ENCODE data around the gene VKORC1L1. TPM values are rescaled to one million over a fixed set of nuclear protein-coding genes. Genes with fewer than 3 reads are reported as not detected.
"Not testable (repeated sequence)": the region's sequence is repeated elsewhere in the genome, so short reads cannot be mapped to it uniquely, and the experiment has no call there.

The VKORC1L1 gene
- total RNA-seq, 4 donors from 2014 or later, result 5.0 to 11.0 (median 9.4) TPM

GRCh38 chr7:65879292-65880153, 6.6 kb downstream of the VKORC1L1 start:
- H3K27me3 ChIP-seq, H3K4me1 ChIP-seq, H3K36me3 ChIP-seq, H3K4me3 ChIP-seq, H3K27ac ChIP-seq, H3K9me3 ChIP-seq, DNase-seq: not testable (repeated sequence)

GRCh38 chr7:65880242-65880641, 7.4 kb downstream of the VKORC1L1 start:
- H3K4me3 ChIP-seq, DNase-seq, H3K27ac ChIP-seq: not testable (repeated sequence)

GRCh38 chr7:65884983-65885382, 12.1 kb downstream of the VKORC1L1 start:
- H3K4me1 ChIP-seq, H3K4me3 ChIP-seq, H3K27ac ChIP-seq, H3K27me3 ChIP-seq, DNase-seq, H3K36me3 ChIP-seq, H3K9me3 ChIP-seq: not testable (repeated sequence)

More at GRCh38 chr7:65880242-65880641, 7.4 kb downstream of the VKORC1L1 start:
- H3K27me3 ChIP-seq, H3K36me3 ChIP-seq, H3K9me3 ChIP-seq, H3K4me1 ChIP-seq: not testable (repeated sequence)

- H3K27ac ChIP-seq, H3K27me3 ChIP-seq, H3K4me3 ChIP-seq, DNase-seq, H3K36me3 ChIP-seq, H3K9me3 ChIP-seq, H3K4me1 ChIP-seq: not testable (repeated sequence)
These were observed 12.7 kb downstream of the VKORC1L1 start for GRCh38 chr7:65885533-65885932.

GRCh38 chr7:65888434-65889156, 15.7 kb downstream of the VKORC1L1 start:
- H3K27ac ChIP-seq, H3K27me3 ChIP-seq: not testable (repeated sequence)

GRCh38 chr7:65889722-65890121, 16.8 kb downstream of the VKORC1L1 start:
- not testable (repeated sequence) for H3K9me3 ChIP-seq, H3K4me1 ChIP-seq, H3K27me3 ChIP-seq, H3K4me3 ChIP-seq, H3K27ac ChIP-seq, H3K36me3 ChIP-seq, DNase-seq

More at GRCh38 chr7:65888434-65889156, 15.7 kb downstream of the VKORC1L1 start:
- H3K36me3 ChIP-seq, H3K4me1 ChIP-seq, H3K4me3 ChIP-seq, H3K9me3 ChIP-seq, DNase-seq: not testable (repeated sequence)

GRCh38 chr7:65892161-65892560, 19.3 kb downstream of the VKORC1L1 start:
- H3K27ac ChIP-seq, result no peak overlapping the region
- H3K9me3 ChIP-seq, result no peaks in the 10 kb centered on the region
- H3K36me3 ChIP-seq, result peaks cover 0 to 5% (median 0%) of the 10 kb centered on the region in 3 donors
- TF ChIP-seq CTCF (IDR thresholded peaks at IDR 0.05) (no peak), POLR2A (IDR thresholded peaks at IDR 0.05) (no peak)
- DNase-seq, result no peak
- no peaks in the 10 kb centered on the region for H3K27me3 ChIP-seq
- no peaks in the 10 kb centered on the region for H3K4me1 ChIP-seq
- H3K4me3 ChIP-seq, result no peak overlapping the region

GRCh38 chr7:65892835-65893234, 20.0 kb downstream of the VKORC1L1 start:
- H3K4me3 ChIP-seq, result no peak overlapping the region
- H3K4me1 ChIP-seq, result no peaks in the 10 kb centered on the region
- H3K9me3 ChIP-seq, result no peaks in the 10 kb centered on the region
- H3K36me3 ChIP-seq, result peaks cover 0 to 5% (median 0%) of the 10 kb centered on the region in 3 donors
- H3K27me3 ChIP-seq, result no peaks in the 10 kb centered on the region
- no peak for DNase-seq
- H3K27ac ChIP-seq, result no peak overlapping the region
- no peak for TF ChIP-seq CTCF (IDR thresholded peaks at IDR 0.05)
- no peak for TF ChIP-seq POLR2A (IDR thresholded peaks at IDR 0.05)

Data from Peyer's patch (tissue), 4 donors.